Heart left ventricle (tissue), 16 donors: ENCODE results near the gene SLC35F3. TPM values are rescaled to one million over a fixed set of nuclear protein-coding genes. Genes with fewer than 3 reads are reported as not detected.

ENCODE experiments used
- ATAC-seq, 4 donors: fragments of 200-7000 bp; cut with Tn5 transposase; one replicate each; pipeline ENCODE4 v1.9.1; 2020 to 2022; ENCODE audit warnings: moderate library complexity in 4 of 4, mild to moderate bottlenecking in 3 of 4, moderate number of reproducible peaks in 1 of 4
- DNase-seq, 5 donors: peaks; one replicate each; pipeline ENCODE4 v3.0.0-alpha.2; 2020
- H3K27ac ChIP-seq, 12 donors: fragments of 200-600 bp; sonication (generic) in 4 of 12; one replicate each; pipeline versions ENCODE4 v1.5.0 to v1.8.0; 2016 to 2022; ENCODE audit warnings: mild to moderate bottlenecking in 2 of 12
- H3K27me3 ChIP-seq, 9 donors: fragments of 200-600 bp; sonication (generic) in 2 of 9; one replicate each; pipeline versions ENCODE4 v1.5.1 to v1.8.0; 2016 to 2022; ENCODE audit warnings: mild to moderate bottlenecking in 3 of 9
- H3K36me3 ChIP-seq, 9 donors: fragments of 200-600 bp; sonication (generic) in 2 of 9; one replicate each; pipeline versions ENCODE4 v1.5.0 to v1.8.0; 2018 to 2022; ENCODE audit warnings: mild to moderate bottlenecking in 2 of 9
- H3K4me1 ChIP-seq, 12 donors: fragments of 200-600 bp; sonication (generic) in 4 of 12; one replicate each; pipeline versions ENCODE4 v1.5.0 to v1.8.0; 2016 to 2022; ENCODE audit warnings: mild to moderate bottlenecking in 3 of 12
- H3K4me3 ChIP-seq, 12 donors: fragments of 200-600 bp; sonication (generic) in 4 of 12; one replicate each; pipeline versions ENCODE4 v1.5.0 to v1.8.0; 2017 to 2022; ENCODE audit warnings: mild to moderate bottlenecking in 9 of 12, moderate library complexity in 4 of 12
- H3K9me3 ChIP-seq, 12 donors: fragments of 200-600 bp; sonication (generic) in 4 of 12; one replicate each; pipeline versions ENCODE4 v1.5.0 to v1.8.0; 2016 to 2022; ENCODE audit warnings: mild to moderate bottlenecking in 1 of 12
- CTCF ChIP-seq, 12 donors: fragments of 200-600 bp; sonication (generic) in 4 of 12; IDR thresholded peaks; one replicate each; pipeline versions ENCODE4 v1.5.0 to v1.8.0; 2018 to 2022; ENCODE audit warnings: antibody characterized with exemption in 12 of 12, mild to moderate bottlenecking in 5 of 12
- POLR2A ChIP-seq, 2 donors: fragments of 450-650 bp; IDR thresholded peaks; one replicate each; pipeline ENCODE4 v1.6.1; 2017; ENCODE audit warnings: antibody characterized with exemption in 2 of 2, mild to moderate bottlenecking in 2 of 2, moderate library complexity in 2 of 2
- WGBS, 4 donors: extraction: QIAGEN DNeasy Blood & Tissue Kit in 2 of 4; methylation state at CpG; one replicate each; pipeline versions ENCODE4 v1.1.5 to v1.1.7; 2013 to 2018; 5-methylcytosine and 5-hydroxymethylcytosine counted together
- intact Hi-C, 10 donors: fragments of 100-400 bp; cut with DNase I; formaldehyde crosslinking; loops; one replicate each; pipeline versions ENCODE4 v1.11.1 to v1.14.2; 2022
- polyA plus RNA-seq, 2 donors: library from polyadenylated mRNA; stranded (reverse); fragments of 200-250 nt; gene quantifications; one replicate each; pipeline ENCODE4 v1.2.3, GENCODE V29; 2013
- total RNA-seq, 9 donors: library from RNA; depleted of rRNA in 2 of 9; stranded (reverse); fragments of >200 nt in 2 of 9; fragmentation: NEBNext Ultra II Directional in 3 of 9; extraction: Animal tissue kit (Norgen Biotek cat#: 25700) in 3 of 9; gene quantifications; one replicate each; pipeline versions ENCODE4 v1.1.0 to v1.2.4, GENCODE V29; 2016 to 2023
- donor health status: ischemic (EF 13 %, LVEDD 7.1; RV severe dilation, severe dysfunction).
- donor health status: healthy with polysubstance abuse.
- donor health status: DM: no; HTN: yes; CAD: no.
- donor health status: DM: no; HTN: no; CAD: no.
- donor health status: ischemic (EF 25% LVEDD 6.9; RV normal size, moderate dysfunction).
- donor health status: ischemic (EF 25% LVEDD 5.7; RV mildly dilated, moderate dysfunction).
- donor health status: healthy.
- donor health status: DM: yes; HTN: yes; CAD: no.
- donor health status: ischemic (EF 35%, LVEDD 5.7; RV mildly dilated, moderate dysfunction).
- donor health status: nonischemic (EF 11% LVEDD 7.7; RV severe dilation, severe dysfunction).
- donor health status: DM: yes; HTN: yes; CAD: no.
- donor health status: PGD.
- donor health status: ischemic (EF 29% LVEDD 5.4; RV normal size, mild dysfunction).
- donor health status: nonischemic (EF 23%, LVEDD 6.1; RV moderate dilation, normal function).

The SLC35F3 gene
- total and polyA plus RNA-seq, 11 donors = 0.03 to 0.11 (median 0.11) TPM; not detected in 8

GRCh38 chr1:234226113-234226818 lies 321.8 kb downstream of the SLC35F3 start:
- Histone ChIP-seq H3K27ac (no peak overlapping the region), H3K36me3 (no peaks in the 10 kb centered on the region), H3K9me3 (no peaks in the 10 kb centered on the region), H3K4me1 (no peaks in the 10 kb centered on the region), H3K27me3 (peaks cover 0 to 32% (median 12%) of the 10 kb centered on the region in 9 donors), H3K4me3 (no peak overlapping the region)
- DNase-seq (no peak), ATAC-seq (no peak)
- TF ChIP-seq CTCF (IDR thresholded peaks at IDR 0.05) (no peak), POLR2A (IDR thresholded peaks at IDR 0.05) (no peak)
- intact Hi-C loops = no loop called here
- whole genome bisulfite sequencing, 4 donors = 67 to 83% (median 74%) methylated on average over 5 of the region's 5 CpGs

GRCh38 chr1:234226819-234227165 lies 322.3 kb downstream of the SLC35F3 start:
- Histone ChIP-seq H3K9me3 (no peaks in the 10 kb centered on the region), H3K4me1 (no peaks in the 10 kb centered on the region), H3K4me3 (no peak overlapping the region), H3K36me3 (no peaks in the 10 kb centered on the region), H3K27ac (no peak overlapping the region), H3K27me3 (peaks cover 0 to 36% (median 17%) of the 10 kb centered on the region in 9 donors)
- ATAC-seq (no peak), DNase-seq (no peak)
- TF ChIP-seq POLR2A (IDR thresholded peaks at IDR 0.05) (no peak), CTCF (IDR thresholded peaks at IDR 0.05) (no peak)
- WGBS, 4 donors = 82 to 89% (median 87%) methylated on average over 10 of the region's 10 CpGs
- intact Hi-C loops = no loop called here

GRCh38 chr1:234229581-234230387 lies 325.3 kb downstream of the SLC35F3 start:
- Histone ChIP-seq H3K36me3 (no peaks in the 10 kb centered on the region), H3K9me3 (no peaks in the 10 kb centered on the region), H3K4me1 (no peaks in the 10 kb centered on the region), H3K27ac (no peak overlapping the region), H3K4me3 (no peak overlapping the region), H3K27me3 (peaks cover 0 to 58% (median 18%) of the 10 kb centered on the region in 9 donors)
- ATAC-seq (no peak), DNase-seq (no peak)
- WGBS, 4 donors = 58 to 71% (median 69%) methylated on average over 10 of the region's 10 CpGs
- TF ChIP-seq CTCF (IDR thresholded peaks at IDR 0.05) (no peak), POLR2A (IDR thresholded peaks at IDR 0.05) (no peak)
- intact Hi-C loops = no loop called here

GRCh38 chr1:234230414-234230862 lies 326.0 kb downstream of the SLC35F3 start:
- no peak for ATAC-seq
- 29 to 43% (median 40%) methylated on average over 10 of the region's 10 CpGs for WGBS, 4 donors
- peaks cover 0 to 58% (median 18%) of the 10 kb centered on the region in 9 donors for H3K27me3 ChIP-seq

More at GRCh38 chr1:234230414-234230862, 326.0 kb downstream of the SLC35F3 start:
- no peak for TF ChIP-seq CTCF (IDR thresholded peaks at IDR 0.05)
- no peak for TF ChIP-seq POLR2A (IDR thresholded peaks at IDR 0.05)
- intact Hi-C loops = no loop called here
- H3K36me3 ChIP-seq = no peaks in the 10 kb centered on the region
- no peaks in the 10 kb centered on the region for H3K9me3 ChIP-seq
- DNase-seq = no peak
- H3K4me1 ChIP-seq = no peaks in the 10 kb centered on the region
- H3K27ac ChIP-seq = no peak overlapping the region
- H3K4me3 ChIP-seq = no peak overlapping the region
